ENCODE data around the gene PAQR7.

The PAQR7 gene

DNA sequence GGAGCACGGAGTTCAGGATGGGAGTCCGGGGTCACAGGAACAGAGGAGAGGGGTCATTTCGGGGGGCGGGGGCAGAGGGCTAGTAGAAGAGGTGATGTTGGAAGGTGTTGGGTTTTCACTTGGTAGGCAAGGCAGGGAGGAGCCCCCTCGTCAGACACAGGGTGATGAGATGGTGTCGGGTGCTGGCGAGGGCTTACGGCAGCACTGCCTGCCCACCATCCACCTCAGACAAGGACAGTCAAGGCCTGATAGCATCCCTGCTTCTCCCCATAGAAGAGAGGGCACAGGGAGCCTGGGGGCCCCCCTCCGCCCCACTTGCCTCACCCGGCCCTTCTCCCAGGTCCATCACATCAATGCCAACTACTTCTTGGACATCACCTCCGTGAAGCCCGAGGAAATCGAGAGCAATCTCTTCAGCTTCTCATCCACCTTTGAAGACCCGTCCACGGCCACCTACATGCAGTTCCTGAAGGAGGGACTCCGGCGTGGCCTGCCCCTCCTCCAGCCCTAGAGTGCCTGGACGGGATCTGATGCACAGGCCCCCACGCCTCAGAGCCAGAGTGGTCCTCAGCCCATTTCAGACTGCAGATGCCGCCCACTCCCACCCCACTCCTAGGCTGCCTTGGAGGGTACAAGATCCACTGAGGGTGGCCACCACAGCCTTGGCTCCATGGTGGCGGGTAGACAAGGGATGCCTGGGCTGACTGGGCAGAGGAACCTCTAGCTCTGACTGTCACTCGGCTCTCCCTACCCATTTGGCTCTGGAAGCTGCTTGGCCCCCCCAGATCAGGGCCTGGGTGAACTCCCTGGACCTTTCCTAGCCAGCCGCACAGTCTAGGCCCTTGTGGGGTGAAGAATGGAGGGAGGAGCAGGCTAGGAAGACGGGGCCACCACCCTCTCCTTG, 60.0 kb downstream of the PAQR7 start:
- no peak for DNase-seq

DNA sequence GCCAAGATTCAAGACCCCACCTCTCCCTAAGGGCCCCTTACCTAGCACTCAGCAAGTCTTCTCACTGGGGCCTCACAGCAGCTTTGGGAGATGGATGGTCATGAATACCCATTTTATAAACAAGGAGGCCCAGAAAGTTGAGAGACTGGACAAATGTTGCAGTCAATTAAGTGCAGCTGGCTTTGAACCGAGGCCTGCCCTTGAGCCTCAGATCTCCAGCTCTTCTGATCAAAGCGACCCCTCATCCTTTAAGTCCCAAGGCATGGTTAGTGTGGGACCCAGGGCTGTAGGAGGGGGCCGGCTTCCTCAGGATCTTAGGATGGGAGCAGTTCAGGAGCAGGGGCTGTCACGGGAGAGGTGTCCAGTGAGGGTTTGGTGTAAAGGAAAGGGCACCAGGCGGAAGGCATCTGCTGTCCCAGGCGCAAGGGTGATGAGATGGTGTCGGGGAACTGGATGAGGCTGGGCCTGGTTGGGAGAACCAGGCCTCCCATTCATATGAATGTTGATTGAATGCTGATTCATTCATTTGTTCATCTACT, 60.9 kb downstream of the PAQR7 start:
- DNase-seq = no peak

DNA sequence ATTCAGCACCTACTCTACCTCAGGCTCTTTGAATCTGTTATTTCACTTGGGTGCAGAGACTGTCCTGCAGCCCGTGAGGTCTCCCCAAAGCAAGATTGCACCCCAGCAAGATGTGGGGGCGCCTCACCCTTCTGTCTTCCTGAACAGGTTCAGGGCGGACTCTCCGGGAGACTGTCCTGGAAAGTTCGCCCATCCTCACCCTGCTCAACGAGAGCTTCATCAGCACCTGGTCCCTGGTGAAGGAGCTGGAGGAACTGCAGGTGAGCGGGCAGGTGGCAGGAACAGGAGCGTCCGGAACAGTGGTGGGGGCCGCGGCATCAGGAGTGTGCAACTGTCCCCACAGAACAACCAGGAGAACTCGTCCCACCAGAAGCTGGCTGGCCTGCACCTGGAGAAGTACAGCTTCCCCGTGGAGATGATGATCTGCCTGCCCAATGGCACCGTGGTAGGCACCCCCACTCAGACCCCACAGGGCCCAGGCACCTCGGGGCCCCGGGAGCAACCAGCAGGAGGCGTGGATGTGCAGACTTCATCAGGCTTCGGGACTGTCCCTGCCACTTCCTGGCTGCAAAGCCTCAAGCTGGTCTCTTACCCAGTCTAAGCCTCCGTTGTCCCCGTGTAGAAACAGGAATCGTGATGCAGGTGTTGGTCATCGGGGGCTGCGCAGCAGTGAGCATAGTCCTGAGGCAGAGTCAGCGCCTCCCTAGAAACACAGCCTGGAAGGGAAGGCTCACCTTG, 61.6 kb downstream of the PAQR7 start:
- DNase-seq = no peak

DNA sequence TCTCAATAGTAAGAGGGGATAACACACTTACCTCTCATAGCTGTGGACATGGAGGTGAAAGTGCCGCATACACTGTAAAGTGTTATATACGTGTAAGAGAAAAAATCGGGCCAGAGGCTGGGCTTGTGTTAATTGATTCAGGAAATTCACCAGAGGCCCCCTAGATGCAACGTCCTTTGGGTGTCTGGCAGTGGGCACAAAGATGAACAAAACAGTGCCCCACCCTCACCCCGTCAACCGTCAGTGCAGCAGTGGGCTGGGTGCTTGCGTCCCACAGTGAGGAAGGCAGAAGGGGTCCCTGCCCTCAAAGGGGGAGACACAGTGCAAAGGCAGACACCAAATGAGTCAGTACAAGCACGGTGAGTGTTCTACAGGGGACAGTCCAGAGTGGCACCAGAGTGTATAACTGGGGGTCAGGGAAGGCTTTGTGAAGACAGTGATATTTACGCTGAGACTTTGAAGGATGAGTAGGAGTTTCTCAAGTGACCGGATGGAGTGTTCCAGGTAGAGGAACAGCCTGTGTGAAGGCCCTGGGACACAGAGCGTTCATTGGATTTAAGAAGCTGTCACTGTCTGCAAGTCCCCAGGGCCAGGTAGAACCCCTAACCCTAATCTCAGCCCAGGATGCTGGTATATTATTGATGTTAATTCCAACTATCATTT, 62.3 kb downstream of the PAQR7 start:
- no peak for DNase-seq

All from NCI-H1694 treated with DMSO at 0.1 percent for 48 hours (cell line).